Effector CD4-positive, alpha-beta T cell (primary cell): ENCODE measurements around the gene CD44.

Experiments used
- DNase-seq: peaks from one replicate; pipeline ENCODE4 v3.0.0-alpha.2; 2020

Gene CD44

GRCh38 chr11:35270342-35270741, 131.4 kb downstream of the CD44 start:
- no peak for DNase-seq

- DNase-seq: no peak
Measured at GRCh38 chr11:35271031-35271430, 132.1 kb downstream of the CD44 start.

- DNase-seq: no peak
Measured at GRCh38 chr11:35272391-35272902, 133.5 kb downstream of the CD44 start.

GRCh38 chr11:35274909-35275785, 136.2 kb downstream of the CD44 start:
- no peak for DNase-seq

GRCh38 chr11:35275786-35276170, 136.8 kb downstream of the CD44 start:
- DNase-seq: no peak

DNA sequence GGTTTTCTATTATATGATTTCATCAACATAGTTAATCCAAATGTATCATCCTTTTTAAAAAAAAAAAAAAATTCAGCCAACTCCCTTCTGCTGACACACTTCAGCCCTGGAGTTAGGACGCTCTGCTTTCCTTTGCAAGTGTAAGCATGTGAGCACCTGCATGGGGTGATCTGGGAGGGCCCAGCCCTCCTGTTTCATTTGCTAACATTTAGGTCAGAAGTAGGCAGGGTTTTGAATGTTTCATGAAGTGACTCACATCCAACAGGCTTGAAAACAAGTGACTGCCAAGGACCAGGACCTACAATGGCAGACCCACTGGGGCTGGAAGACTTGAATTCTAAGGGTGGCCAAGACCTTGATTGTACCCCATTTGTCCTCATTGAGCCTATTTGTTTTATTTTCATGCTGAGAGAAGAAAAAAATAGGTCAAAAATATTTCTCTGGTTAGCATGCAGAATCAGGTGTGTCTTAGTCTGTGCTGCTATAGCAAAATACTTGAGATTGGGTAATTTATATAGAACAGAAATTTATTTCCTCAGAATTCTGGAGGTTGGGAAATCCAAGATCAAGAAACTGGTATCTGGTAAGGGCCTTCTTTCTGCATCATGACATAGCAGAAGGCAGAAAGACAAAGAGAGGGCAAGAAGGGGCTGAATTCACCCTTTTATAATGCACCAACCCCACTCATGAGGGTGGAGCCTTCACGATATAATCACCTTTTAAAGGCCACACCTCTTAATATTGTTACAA, 137.6 kb downstream of the CD44 start:
- DNase-seq: no peak

- DNase-seq: no peak
Measured at GRCh38 chr11:35277827-35278226, 138.9 kb downstream of the CD44 start.

DNA sequence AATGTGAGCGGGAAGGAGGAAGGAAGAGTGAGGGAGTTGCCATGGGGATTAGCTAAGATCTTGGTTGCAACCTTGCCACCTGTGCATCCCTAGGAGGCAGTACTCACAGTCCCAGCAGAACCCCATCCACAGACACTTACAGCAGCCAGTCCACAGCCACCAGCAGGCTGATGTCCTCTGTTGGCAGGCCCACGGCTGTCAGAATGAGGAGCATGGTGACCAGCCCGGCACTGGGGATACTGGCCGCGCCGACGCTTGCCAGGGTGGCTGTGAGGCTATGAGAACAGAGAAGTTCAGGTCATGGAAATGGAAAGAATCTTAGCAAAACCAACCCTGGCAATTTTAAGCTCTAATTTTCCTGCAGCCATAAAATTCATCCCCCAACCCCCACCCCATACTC, 141.8 kb downstream of the CD44 start:
- DNase-seq: no peak

DNA sequence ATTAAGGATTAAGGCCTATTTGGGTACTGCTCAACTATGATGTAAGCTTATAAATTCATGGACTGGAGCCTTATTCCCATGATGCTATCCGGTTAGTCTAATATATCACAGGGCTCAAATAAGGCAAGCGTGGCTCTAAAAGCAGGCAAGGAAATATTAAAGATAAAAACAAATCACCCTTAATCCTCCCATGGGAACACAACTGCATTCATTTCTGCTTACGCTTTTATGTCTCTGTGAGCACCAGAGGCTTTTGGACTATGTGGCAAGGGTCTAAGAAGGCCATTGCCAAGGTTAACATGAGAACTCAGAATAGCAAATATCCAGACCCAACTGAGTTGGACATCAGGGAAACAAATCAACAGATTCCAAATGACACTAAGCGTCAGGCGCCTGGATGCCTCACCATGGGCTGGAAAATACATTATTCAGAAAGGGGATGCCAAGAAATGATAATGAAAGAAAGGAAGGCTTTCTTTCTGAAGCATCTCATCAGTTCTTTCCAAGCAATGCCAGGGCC, 142.3 kb downstream of the CD44 start:
- no peak for DNase-seq
